Trophoblast cell (in vitro differentiated cells and primary cell): Measurements from ENCODE around the gene CCDC87.

Source experiments
- DNase-seq, 2 donors: peaks; one replicate each; pipeline ENCODE4 v3.0.0-alpha.2; 2016
- H2AFZ ChIP-seq: 2 replicates; pipeline ENCODE4 v1.6.1; 2013; ENCODE audit warnings: low read length, moderate library complexity, mild to moderate bottlenecking; ENCODE audit not compliant: insufficient read depth, poor library complexity
- H2AK5ac ChIP-seq: 2 replicates; pipeline ENCODE4 v1.6.1; 2013; ENCODE audit warnings: mild to moderate bottlenecking, low read length
- H2BK120ac ChIP-seq: 2 replicates; pipeline ENCODE4 v1.6.1; 2013; ENCODE audit warnings: low read length, mild to moderate bottlenecking, moderate library complexity; ENCODE audit not compliant: insufficient read depth, poor library complexity
- H2BK12ac ChIP-seq: 2 replicates; pipeline ENCODE4 v1.6.1; 2013; ENCODE audit warnings: mild to moderate bottlenecking, low read length, moderate library complexity
- H2BK5ac ChIP-seq: 2 replicates; pipeline ENCODE4 v1.6.1; 2013; ENCODE audit warnings: low read length, low read depth, moderate library complexity, mild to moderate bottlenecking; ENCODE audit not compliant: poor library complexity
- H3K14ac ChIP-seq: 2 replicates; pipeline ENCODE4 v1.6.1; 2013; ENCODE audit warnings: mild to moderate bottlenecking, low read length
- H3K18ac ChIP-seq: 2 replicates; pipeline ENCODE4 v1.6.1; 2013; ENCODE audit warnings: mild to moderate bottlenecking, low read length
- H3K23ac ChIP-seq: 2 replicates; pipeline ENCODE4 v1.6.1; 2013; ENCODE audit warnings: low read length
- H3K27ac ChIP-seq: 2 replicates; pipeline ENCODE4 v1.5.1; 2013; ENCODE audit warnings: low read depth, mild to moderate bottlenecking, inconsistent platforms, low read length, moderate library complexity
- H3K27me3 ChIP-seq: 2 replicates; pipeline ENCODE4 v1.6.1; 2013; ENCODE audit warnings: inconsistent platforms, mild to moderate bottlenecking, low read length, moderate library complexity; ENCODE audit not compliant: insufficient read depth
- H3K36me3 ChIP-seq, 2 experiments: 1 replicate in 1 of 2; 2 replicates in 1 of 2; pipeline ENCODE4 v1.6.1; 2013; ENCODE audit warnings: low read length in 2 of 2, mild to moderate bottlenecking in 2 of 2, moderate library complexity in 1 of 2; ENCODE audit not compliant: insufficient read depth in 2 of 2, control insufficient read depth in 1 of 2
- H3K4ac ChIP-seq: 2 replicates; pipeline ENCODE4 v1.6.1; 2013; ENCODE audit warnings: low read depth, mild to moderate bottlenecking, low read length, moderate library complexity
- H3K4me1 ChIP-seq, 2 experiments: 1 replicate in 1 of 2; 2 replicates in 1 of 2; pipeline ENCODE4 v1.6.1; 2013; ENCODE audit warnings: low read length in 2 of 2, mild to moderate bottlenecking in 2 of 2, moderate library complexity in 1 of 2; ENCODE audit not compliant: insufficient read depth in 2 of 2, control insufficient read depth in 1 of 2
- H3K4me2 ChIP-seq: 2 replicates; pipeline ENCODE4 v1.6.1; 2013; ENCODE audit warnings: inconsistent platforms, mild to moderate bottlenecking, low read length, moderate library complexity
- H3K4me3 ChIP-seq: 2 replicates; pipeline ENCODE4 v1.5.1; 2013; ENCODE audit warnings: mild to moderate bottlenecking, low read depth, low read length, inconsistent platforms
- H3K79me1 ChIP-seq: one replicate; pipeline ENCODE4 v1.6.1; 2013; ENCODE audit warnings: low read length
- H3K79me2 ChIP-seq: 2 replicates; pipeline ENCODE4 v1.6.1; 2013; ENCODE audit warnings: low read length, mild to moderate bottlenecking; ENCODE audit not compliant: control insufficient read depth, insufficient read depth, poor library complexity
- H3K9ac ChIP-seq: 2 replicates; pipeline ENCODE4 v1.6.1; 2013; ENCODE audit warnings: mild to moderate bottlenecking, low read length
- H3K9me3 ChIP-seq: 2 replicates; pipeline ENCODE4 v1.6.1; 2013; ENCODE audit warnings: low read depth, mild to moderate bottlenecking, control low read depth, inconsistent platforms, low read length; ENCODE audit not compliant: insufficient read depth
- H4K12ac ChIP-seq: 2 replicates; pipeline ENCODE4 v1.6.1; 2013; ENCODE audit warnings: low read depth, mild to moderate bottlenecking, low read length, moderate library complexity
- H4K8ac ChIP-seq: 2 replicates; pipeline ENCODE4 v1.6.1; 2013; ENCODE audit warnings: low read depth, mild to moderate bottlenecking, low read length, moderate library complexity
- H4K91ac ChIP-seq: one replicate; pipeline ENCODE4 v1.6.1; 2013; ENCODE audit warnings: low read depth, mild to moderate bottlenecking, low read length, moderate library complexity
- WGBS: extraction: QIAGEN DNeasy Blood & Tissue Kit; methylation state at CpG from one replicate; pipeline ENCODE4 v1.1.7; 2013; ENCODE audit warnings: missing lambda C conversion rate; ENCODE audit not compliant: insufficient read length, insufficient coverage; ENCODE audit errors: extremely low coverage; 5-methylcytosine and 5-hydroxymethylcytosine counted together

The CCDC87 gene

DNA sequence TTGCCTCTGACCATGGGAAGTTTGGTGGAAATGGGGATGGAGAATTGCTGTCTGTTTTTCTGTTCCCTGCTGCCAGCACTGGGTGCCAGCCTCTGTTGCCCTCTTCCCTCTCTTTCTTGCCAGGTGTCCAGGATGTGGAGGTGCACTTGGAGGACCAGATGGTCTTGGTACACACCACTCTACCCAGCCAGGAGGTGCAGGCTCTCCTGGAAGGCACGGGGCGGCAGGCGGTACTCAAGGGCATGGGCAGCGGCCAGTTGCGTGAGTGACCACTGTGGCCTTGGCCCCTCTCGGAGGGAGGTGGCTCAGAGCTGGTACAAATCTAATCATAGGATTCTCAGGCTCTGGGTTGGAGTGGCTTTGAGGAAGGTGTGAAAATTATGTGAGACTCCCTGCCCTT, 6.1 kb upstream of the CCDC87 start:
- no peak overlapping the region for H2BK5ac ChIP-seq
- WGBS = no CpG with 5 or more reads among the region's 6 CpGs
- H3K27me3 ChIP-seq = no peaks in the 10 kb centered on the region
- H3K23ac ChIP-seq = no peak overlapping the region
- no peak overlapping the region for H2AK5ac ChIP-seq
- no peak overlapping the region for H2BK120ac ChIP-seq
- peaks cover 3% of the 10 kb centered on the region for H3K9me3 ChIP-seq
- no peak overlapping the region for H3K27ac ChIP-seq
- no peak overlapping the region for H3K9ac ChIP-seq
- H3K79me2 ChIP-seq = no peaks in the 10 kb centered on the region
- H3K18ac ChIP-seq = no peak overlapping the region
- H2BK12ac ChIP-seq = no peak overlapping the region
- H3K14ac ChIP-seq = no peak overlapping the region
- no peak overlapping the region for H4K12ac ChIP-seq
- H2AFZ ChIP-seq = no peak overlapping the region
- no peak overlapping the region for H4K8ac ChIP-seq
- no peak overlapping the region for H4K91ac ChIP-seq
- no peak overlapping the region for H3K4me2 ChIP-seq
- no peaks in the 10 kb centered on the region for H3K79me1 ChIP-seq
- H3K4me1 ChIP-seq = no peaks in the 10 kb centered on the region
- peaks cover 21 to 27% of the 10 kb centered on the region in 2 experiments for H3K36me3 ChIP-seq
- no peak overlapping the region for H3K4me3 ChIP-seq
- H3K4ac ChIP-seq = no peak overlapping the region
- DNase-seq = no peak

DNA sequence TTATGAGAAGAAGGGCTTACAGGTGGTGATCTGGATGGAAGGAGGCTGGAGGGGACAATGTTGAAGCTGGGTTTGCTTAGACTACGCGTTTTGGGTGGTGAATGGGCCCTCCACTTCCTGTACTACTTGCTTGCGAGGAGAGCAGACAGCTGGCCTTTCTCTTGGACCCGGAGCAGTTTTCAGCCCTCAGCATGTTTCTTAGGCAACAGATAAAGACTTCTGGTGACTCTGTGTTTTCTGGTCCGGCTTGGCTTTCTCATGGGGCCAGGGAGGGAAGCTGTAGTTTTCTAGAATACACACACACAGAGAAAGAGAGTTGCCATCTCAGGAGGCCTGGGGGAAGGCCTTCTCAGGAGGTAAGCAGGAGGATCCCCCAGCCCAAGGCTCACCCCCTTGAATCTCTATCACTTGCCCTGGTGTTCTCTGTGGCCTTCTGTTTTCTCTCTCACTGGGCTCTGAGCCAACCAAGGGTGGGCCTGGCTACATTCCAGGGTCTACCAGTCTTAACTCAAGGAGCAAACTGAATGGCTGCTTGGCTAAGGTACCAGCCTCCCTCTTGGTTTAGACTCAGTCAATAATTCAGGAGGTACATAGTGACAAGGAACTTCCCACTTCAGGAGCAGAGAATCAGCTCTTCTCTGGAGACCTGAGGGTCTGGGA, 2.5 kb upstream of the CCDC87 start:
- H2BK120ac ChIP-seq = no peak overlapping the region
- H3K9me3 ChIP-seq = peaks cover 7% of the 10 kb centered on the region
- no peak overlapping the region for H2BK5ac ChIP-seq
- H3K36me3 ChIP-seq = peaks cover 10 to 14% of the 10 kb centered on the region in 2 experiments
- no peak overlapping the region for H3K4me2 ChIP-seq
- no peak overlapping the region for H4K8ac ChIP-seq
- H3K27ac ChIP-seq = no peak overlapping the region
- no peak overlapping the region for H3K18ac ChIP-seq
- H3K4me3 ChIP-seq = no peak overlapping the region
- no peak overlapping the region for H3K14ac ChIP-seq
- no peak overlapping the region for H2AK5ac ChIP-seq
- peaks cover 5% of the 10 kb centered on the region for H3K79me1 ChIP-seq
- no peak overlapping the region for H3K9ac ChIP-seq
- peaks cover 10 to 12% of the 10 kb centered on the region in 2 experiments for H3K4me1 ChIP-seq
- H4K12ac ChIP-seq = no peak overlapping the region
- H2BK12ac ChIP-seq = no peak overlapping the region
- no CpG with 5 or more reads among the region's 5 CpGs for WGBS
- no peak overlapping the region for H2AFZ ChIP-seq
- H3K4ac ChIP-seq = no peak overlapping the region
- no peaks in the 10 kb centered on the region for H3K27me3 ChIP-seq
- DNase-seq = no peak
- no peak overlapping the region for H4K91ac ChIP-seq
- H3K79me2 ChIP-seq = peaks cover 5% of the 10 kb centered on the region
- no peak overlapping the region for H3K23ac ChIP-seq

DNA sequence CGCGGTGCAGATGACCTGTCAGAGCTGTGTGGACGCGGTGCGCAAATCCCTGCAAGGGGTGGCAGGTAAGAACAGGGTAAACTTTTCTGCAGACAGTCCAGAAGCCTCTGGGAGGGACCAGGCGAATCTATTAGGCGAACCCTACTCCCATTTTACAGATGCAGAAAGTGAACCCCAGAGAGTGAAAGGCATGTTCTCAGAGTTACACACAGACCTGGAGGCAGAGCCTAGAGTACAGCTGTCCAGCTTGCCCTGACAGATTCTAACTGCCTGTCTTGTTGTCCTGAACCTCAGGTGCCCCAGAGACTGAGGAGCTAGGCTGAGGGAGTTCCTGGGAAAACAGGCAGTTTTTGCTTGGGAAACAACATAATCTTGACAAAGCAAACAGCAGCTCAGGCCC, 787 bp upstream of the CCDC87 start:
- no peak overlapping the region for H2AFZ ChIP-seq
- H3K4ac ChIP-seq = peak overlapping the region; percentile 67
- peaks cover 7% of the 10 kb centered on the region for H3K9me3 ChIP-seq
- H3K36me3 ChIP-seq = peaks cover 0 to 2% of the 10 kb centered on the region in 2 experiments
- no peak overlapping the region for H2BK12ac ChIP-seq
- H3K23ac ChIP-seq = no peak overlapping the region
- WGBS = no CpG with 5 or more reads among the region's 7 CpGs
- peak overlapping the region; percentile 7 for H4K12ac ChIP-seq
- H4K91ac ChIP-seq = peak overlapping the region; percentile 83
- H3K4me3 ChIP-seq = peak overlapping the region; percentile 83
- H4K8ac ChIP-seq = peak overlapping the region; percentile 96
- H3K27ac ChIP-seq = no peak overlapping the region
- H3K4me2 ChIP-seq = peak overlapping the region; percentile 90
- peak overlapping the region; percentile 1 for H2AK5ac ChIP-seq
- DNase-seq = no peak
- H3K14ac ChIP-seq = peak overlapping the region; percentile 87
- peaks cover 5% of the 10 kb centered on the region for H3K79me1 ChIP-seq
- H3K27me3 ChIP-seq = no peaks in the 10 kb centered on the region
- peak overlapping the region; percentile 38 for H3K9ac ChIP-seq
- peak overlapping the region; percentile 58 for H3K18ac ChIP-seq
- no peak overlapping the region for H2BK120ac ChIP-seq
- peaks cover 10 to 12% of the 10 kb centered on the region in 2 experiments for H3K4me1 ChIP-seq
- H2BK5ac ChIP-seq = no peak overlapping the region
- peaks cover 5% of the 10 kb centered on the region for H3K79me2 ChIP-seq

DNA sequence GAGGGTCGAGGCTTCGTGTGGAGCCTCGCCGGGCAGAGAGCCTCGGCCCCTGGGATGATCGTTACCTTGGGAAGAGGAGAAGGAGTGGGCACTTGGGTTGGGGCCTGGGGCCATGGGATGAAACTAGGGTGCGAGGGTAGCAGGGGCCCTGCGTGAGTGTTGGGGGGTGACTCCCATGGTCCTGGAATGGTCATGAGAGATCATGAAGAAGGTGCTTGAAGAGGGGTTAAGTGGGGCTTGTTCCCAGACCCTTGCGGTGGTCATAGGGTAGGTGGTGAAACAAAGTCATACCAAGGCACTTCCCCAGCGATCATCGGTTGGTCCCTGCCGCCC, 406 bp upstream of the CCDC87 start:
- DNase-seq = no peak
- Histone ChIP-seq H3K23ac (no peak overlapping the region), H3K4ac (peak overlapping the region; percentile 67), H3K27me3 (no peaks in the 10 kb centered on the region), H3K79me2 (peaks cover 5% of the 10 kb centered on the region), H3K4me2 (peak overlapping the region; percentile 90), H3K18ac (peak overlapping the region; percentile 58), H3K36me3 (peaks cover 0 to 2% of the 10 kb centered on the region in 2 experiments), H3K4me1 (peaks cover 10 to 12% of the 10 kb centered on the region in 2 experiments), H3K9ac (peak overlapping the region; percentile 95), H3K9me3 (peaks cover 7% of the 10 kb centered on the region), H3K27ac (no peak overlapping the region), H4K8ac (peak overlapping the region; percentile 96), H4K12ac (peak overlapping the region; percentile 2), H4K91ac (peak overlapping the region; percentile 83), H3K14ac (peak overlapping the region; percentile 87), H3K4me3 (peak overlapping the region; percentile 83), H3K79me1 (peaks cover 5% of the 10 kb centered on the region), H2AFZ (peak overlapping the region; percentile 86), H2AK5ac (peak overlapping the region; percentile 1), H2BK5ac (peak overlapping the region; percentile 54), H2BK120ac (peak overlapping the region; percentile 33), H2BK12ac (no peak overlapping the region)
- no CpG with 5 or more reads among the region's 12 CpGs for WGBS
